Stimulated activated naive CD8-positive, alpha-beta T cell treated with anti-CD3 and anti-CD28 coated beads, Interleukin-15, Interleukin-2, amounts not matched to agents 100 ng/mL and 50 ng/mL, for 24 hours (primary cell): ENCODE data around the gene AARSD1.
A peak's percentile ranks its signal among the peaks of the same experiment; 100 is the strongest.
"Not testable (repeated sequence)": the region's sequence is repeated elsewhere in the genome, so short reads cannot be mapped to it uniquely, and the experiment has no call there.

Source experiments
- H3K27ac Mint-ChIP-seq: one replicate; pipeline ENCODE4 v1.8.0; 2021; ENCODE audit warnings: mild to moderate bottlenecking, mixed read lengths
- H3K27me3 Mint-ChIP-seq: one replicate; pipeline ENCODE4 v1.8.0; 2021; ENCODE audit warnings: mixed read lengths
- H3K36me3 Mint-ChIP-seq: one replicate; pipeline ENCODE4 v1.8.0; 2021; ENCODE audit warnings: low read depth, mixed read lengths
- H3K4me1 Mint-ChIP-seq: one replicate; pipeline ENCODE4 v1.8.0; 2021; ENCODE audit warnings: low read depth, mixed read lengths
- H3K4me3 Mint-ChIP-seq: one replicate; pipeline ENCODE4 v1.8.0; 2021; ENCODE audit warnings: mild to moderate bottlenecking, mixed read lengths
- H3K9me3 Mint-ChIP-seq: one replicate; pipeline ENCODE4 v1.8.0; 2021; ENCODE audit warnings: mixed read lengths

The AARSD1 gene

DNA sequence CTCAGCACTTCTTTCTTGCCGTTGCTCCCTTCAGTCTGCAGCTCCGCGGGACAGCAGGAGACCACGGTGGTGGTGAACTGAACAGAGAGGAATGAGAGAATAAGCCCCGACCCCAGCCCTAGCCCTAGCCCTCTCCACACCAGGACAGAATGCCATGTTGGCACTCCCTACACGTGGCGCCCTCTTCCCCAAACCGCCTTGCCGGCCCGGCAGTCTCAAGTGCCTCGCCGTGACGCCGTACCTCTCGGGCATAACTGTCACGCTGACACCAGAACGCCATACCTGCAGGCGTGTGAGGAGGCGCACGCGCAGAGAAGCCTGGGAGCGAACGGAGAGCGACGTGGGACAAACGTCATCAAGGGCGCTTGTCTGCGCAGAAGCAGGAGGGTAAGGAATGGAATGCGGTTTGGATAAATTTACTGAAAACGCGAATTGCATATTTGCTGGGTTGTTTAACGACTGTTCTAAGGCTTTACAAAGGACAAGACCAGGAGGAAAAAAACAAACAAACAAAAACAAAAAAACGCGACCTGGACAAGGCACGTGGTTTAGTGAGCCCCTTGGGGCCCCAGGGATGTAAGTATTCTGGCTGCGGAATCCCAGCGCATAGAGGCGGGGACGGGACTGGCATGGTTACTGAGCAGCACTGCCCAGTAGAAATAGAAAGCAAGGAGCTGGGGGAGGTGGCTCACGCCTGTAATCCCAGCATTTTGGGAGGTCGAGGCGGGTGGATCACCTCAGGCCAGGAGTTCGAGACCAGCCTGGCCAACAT, at the start of gene AARSD1:
Gene AARSD1 (minus strand): TSS at position 294 of the 772 bp plus-strand sequence. CDS start 14 bp downstream, at position 280.
- H3K27me3 Mint-ChIP-seq, result no peaks in the 10 kb centered on the region

DNA sequence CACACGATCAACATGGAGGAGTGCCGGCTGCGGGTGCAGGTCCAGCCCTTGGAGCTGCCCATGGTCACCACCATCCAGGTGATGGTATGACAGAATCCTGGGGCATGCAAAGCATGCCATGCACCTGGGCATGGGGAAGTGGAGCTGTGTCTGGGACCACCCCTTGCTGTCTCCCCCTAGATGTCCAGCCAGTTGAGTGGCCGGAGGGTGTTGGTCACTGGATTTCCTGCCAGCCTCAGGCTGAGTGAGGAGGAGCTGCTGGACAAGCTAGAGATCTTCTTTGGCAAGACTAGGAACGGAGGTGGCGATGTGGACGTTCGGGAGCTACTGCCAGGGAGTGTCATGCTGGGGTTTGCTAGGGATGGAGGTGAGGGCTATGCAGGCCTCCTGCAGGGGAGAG, 49.0 kb upstream of the AARSD1 start:
- H3K4me3 Mint-ChIP-seq, result no peak overlapping the region
- H3K9me3 Mint-ChIP-seq, result no peaks in the 10 kb centered on the region
- H3K27me3 Mint-ChIP-seq, result no peaks in the 10 kb centered on the region
- no peak overlapping the region for H3K27ac Mint-ChIP-seq
- H3K4me1 Mint-ChIP-seq, result peaks cover 15% of the 10 kb centered on the region
- H3K36me3 Mint-ChIP-seq, result peaks cover 16% of the 10 kb centered on the region

More for the DNA sequence above, at the start of gene AARSD1:
- Mint-ChIP-seq H3K9me3 (no peaks in the 10 kb centered on the region), H3K4me3 (peak within 1 kb of the TSS; percentile 93), H3K36me3 (peaks cover 39% of the 10 kb centered on the region), H3K27ac (peak within 1 kb of the TSS; percentile 91), H3K4me1 (peaks cover 20% of the 10 kb centered on the region)

GRCh38 chr17:43011728-43012472, 47.6 kb upstream of the AARSD1 start:
- H3K4me3 Mint-ChIP-seq, result no peak overlapping the region
- H3K27ac Mint-ChIP-seq, result no peak overlapping the region
- no peaks in the 10 kb centered on the region for H3K9me3 Mint-ChIP-seq
- H3K27me3 Mint-ChIP-seq, result no peaks in the 10 kb centered on the region
- H3K36me3 Mint-ChIP-seq, result peaks cover 16% of the 10 kb centered on the region
- peaks cover 15% of the 10 kb centered on the region for H3K4me1 Mint-ChIP-seq

GRCh38 chr17:43010667-43011308, 46.5 kb upstream of the AARSD1 start:
- H3K4me1 Mint-ChIP-seq, result peaks cover 24% of the 10 kb centered on the region
- H3K36me3 Mint-ChIP-seq, result peaks cover 16% of the 10 kb centered on the region
- H3K9me3 Mint-ChIP-seq, result no peaks in the 10 kb centered on the region
- no peak overlapping the region for H3K27ac Mint-ChIP-seq
- no peaks in the 10 kb centered on the region for H3K27me3 Mint-ChIP-seq
- no peak overlapping the region for H3K4me3 Mint-ChIP-seq

- Mint-ChIP-seq H3K4me3 (peak within 1 kb of the TSS; percentile 95), H3K4me1 (peaks cover 49% of the 10 kb centered on the region), H3K36me3 (peaks cover 29% of the 10 kb centered on the region), H3K27me3 (no peaks in the 10 kb centered on the region), H3K9me3 (no peaks in the 10 kb centered on the region), H3K27ac (peak within 1 kb of the TSS; percentile 98)
These were observed 42.6 kb upstream of the AARSD1 start, which contains the start of gene IFI35 for GRCh38 chr17:43006639-43007551. Gene IFI35, plus strand, starts transcription at chr17:43006784. Its CDS starts 164 bp downstream, at chr17:43006948.

DNA sequence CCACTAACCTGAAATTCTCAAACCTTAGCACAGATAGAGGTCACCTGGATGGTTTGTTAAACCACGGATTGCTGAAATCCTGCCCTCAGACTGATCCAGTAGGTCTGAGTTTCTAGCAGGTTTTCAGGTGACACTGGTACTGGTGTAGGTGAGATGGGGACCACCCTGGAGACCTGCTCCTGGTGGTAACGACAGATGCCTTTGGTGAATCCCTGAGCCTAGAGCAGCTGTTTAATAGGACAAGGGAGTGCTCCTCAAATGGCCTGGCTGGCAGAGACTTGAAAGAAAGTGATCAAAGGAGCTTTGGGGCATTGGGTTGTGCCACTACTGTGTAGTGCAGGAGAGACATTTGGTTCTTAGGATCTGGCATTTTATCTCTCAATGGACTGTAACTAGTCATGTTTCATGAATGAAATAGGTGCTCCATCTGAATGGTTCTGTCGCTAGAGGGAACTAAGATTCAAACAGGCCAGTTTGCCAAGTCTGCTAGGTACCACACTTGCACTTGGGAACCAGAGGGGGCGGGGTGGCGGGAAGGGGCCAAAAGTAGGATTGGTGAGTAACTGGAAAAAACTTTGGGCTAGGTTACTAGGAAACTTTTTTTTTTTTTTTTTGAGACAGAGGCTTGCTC, 39.4 kb upstream of the AARSD1 start:
- no peaks in the 10 kb centered on the region for H3K9me3 Mint-ChIP-seq
- H3K27me3 Mint-ChIP-seq, result no peaks in the 10 kb centered on the region
- peaks cover 58% of the 10 kb centered on the region for H3K4me1 Mint-ChIP-seq
- no peak overlapping the region for H3K4me3 Mint-ChIP-seq
- H3K27ac Mint-ChIP-seq, result peak overlapping the region; percentile 14
- peaks cover 51% of the 10 kb centered on the region for H3K36me3 Mint-ChIP-seq

DNA sequence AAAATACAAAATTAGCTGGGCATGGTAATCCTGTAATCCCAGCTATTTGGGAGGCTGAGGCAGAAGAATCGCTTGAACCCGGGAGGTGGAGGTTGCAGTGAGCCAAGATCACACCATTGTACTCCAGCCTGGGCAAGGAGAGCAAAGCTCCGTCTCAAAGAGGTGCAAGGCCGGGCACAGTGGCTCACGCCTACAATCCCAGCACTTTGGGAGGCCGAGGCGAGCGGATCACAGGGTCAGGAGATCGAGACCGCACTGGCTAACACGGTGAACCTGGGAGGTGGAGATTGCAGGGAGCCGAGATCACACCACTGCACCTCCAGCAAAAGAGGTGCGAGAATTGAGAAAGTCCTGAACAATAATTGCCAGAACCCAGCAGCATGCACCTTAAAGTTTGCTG, 36.6 kb upstream of the AARSD1 start:
- Mint-ChIP-seq H3K27ac (peak overlapping the region; percentile 83), H3K4me3 (peak overlapping the region; percentile 67), H3K36me3 (peaks cover 55% of the 10 kb centered on the region), H3K4me1 (peaks cover 64% of the 10 kb centered on the region)
- H3K9me3 Mint-ChIP-seq, H3K27me3 Mint-ChIP-seq: not testable (repeated sequence)

DNA sequence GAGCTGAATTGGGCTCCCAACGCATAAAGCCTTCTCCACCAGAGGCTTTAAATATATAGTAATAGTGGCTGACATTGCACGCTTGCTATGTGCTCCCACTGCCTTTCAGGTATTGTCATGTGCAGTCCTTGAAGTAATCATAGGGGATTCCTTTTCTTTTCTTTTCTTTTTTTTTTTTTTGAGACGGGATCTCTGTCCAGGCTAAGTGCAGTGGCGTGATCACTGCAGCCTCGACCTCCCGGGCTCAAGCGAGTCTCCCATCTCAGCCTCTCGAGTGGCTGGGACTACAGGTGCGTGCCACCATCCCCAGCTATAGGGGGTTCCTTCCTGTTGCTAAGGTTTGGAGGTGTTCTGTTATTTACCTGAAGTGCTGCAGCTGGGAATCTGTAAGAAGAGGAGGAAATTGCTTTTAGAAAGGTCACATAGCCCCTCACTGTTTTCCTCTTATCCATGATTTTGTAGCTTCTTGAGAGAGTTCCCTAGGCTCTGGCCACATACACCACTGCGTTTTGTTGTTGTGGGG, 34.8 kb upstream of the AARSD1 start:
- Mint-ChIP-seq H3K4me1 (peaks cover 53% of the 10 kb centered on the region), H3K27ac (peak overlapping the region; percentile 99), H3K27me3 (no peaks in the 10 kb centered on the region), H3K9me3 (no peaks in the 10 kb centered on the region), H3K36me3 (peaks cover 62% of the 10 kb centered on the region), H3K4me3 (peak overlapping the region; percentile 98)

DNA sequence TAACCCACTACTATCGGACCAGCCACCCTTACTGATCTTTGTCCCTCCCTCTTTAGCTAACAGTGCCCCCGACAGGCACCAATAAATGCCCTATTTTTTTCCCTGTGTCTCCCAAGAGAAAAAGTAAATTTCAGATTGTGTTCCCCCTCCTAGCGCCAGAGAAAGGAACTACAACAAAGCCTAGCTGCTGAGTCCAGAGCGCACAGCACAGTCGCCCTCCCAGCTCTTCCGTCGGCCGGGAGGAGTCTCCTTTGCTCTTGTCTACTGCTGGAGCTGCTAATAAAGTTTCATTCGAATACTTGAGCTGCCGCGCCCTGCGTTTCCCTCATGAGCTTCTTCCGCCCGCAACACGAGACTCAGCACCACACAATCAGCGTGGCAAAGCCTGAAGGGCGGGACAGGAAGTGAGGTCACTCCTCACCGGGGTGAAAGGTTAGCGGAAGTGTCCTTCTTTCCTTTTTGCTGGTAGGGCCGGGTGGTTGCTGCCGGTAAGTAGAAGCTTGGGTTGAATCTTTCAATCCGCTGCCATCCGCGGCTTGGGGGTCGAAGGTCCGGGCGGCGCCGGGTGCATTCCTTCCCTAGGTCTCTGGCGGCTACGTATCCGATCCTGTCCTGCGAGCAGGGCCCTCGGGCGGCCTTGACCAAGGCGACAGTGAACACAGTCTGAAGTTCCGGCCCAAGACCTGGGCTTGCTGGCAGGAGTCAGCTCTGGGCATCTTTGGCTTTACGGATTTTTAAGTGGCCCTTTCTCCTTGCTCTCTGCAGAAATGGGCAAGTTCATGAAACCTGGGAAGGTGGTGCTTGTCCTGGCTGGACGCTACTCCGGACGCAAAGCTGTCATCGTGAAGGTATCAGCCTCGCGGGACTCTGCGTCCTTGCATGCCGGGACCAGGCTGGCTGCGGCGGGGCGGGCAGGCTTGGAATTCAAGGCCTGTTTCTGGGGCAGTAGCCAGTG, 34.0 kb upstream of the AARSD1 start, which contains the start of gene RPL27:
Gene RPL27 (plus strand): TSS at position 436 of the 955 bp plus-strand sequence. CDS start 332 bp downstream, at position 768.
- Mint-ChIP-seq H3K36me3 (peaks cover 60% of the 10 kb centered on the region), H3K9me3 (no peaks in the 10 kb centered on the region), H3K4me1 (peaks cover 46% of the 10 kb centered on the region), H3K4me3 (peak within 1 kb of the TSS; percentile 98), H3K27ac (peak within 1 kb of the TSS; percentile 99), H3K27me3 (no peaks in the 10 kb centered on the region)

- peak overlapping the region; percentile 98 for H3K4me3 Mint-ChIP-seq
- H3K36me3 Mint-ChIP-seq, result peaks cover 60% of the 10 kb centered on the region
- H3K4me1 Mint-ChIP-seq, result peaks cover 41% of the 10 kb centered on the region
- H3K27me3 Mint-ChIP-seq, result no peaks in the 10 kb centered on the region
- no peaks in the 10 kb centered on the region for H3K9me3 Mint-ChIP-seq
- H3K27ac Mint-ChIP-seq, result peak overlapping the region; percentile 99
These were observed 33.2 kb upstream of the AARSD1 start for GRCh38 chr17:42997390-42997983.

DNA sequence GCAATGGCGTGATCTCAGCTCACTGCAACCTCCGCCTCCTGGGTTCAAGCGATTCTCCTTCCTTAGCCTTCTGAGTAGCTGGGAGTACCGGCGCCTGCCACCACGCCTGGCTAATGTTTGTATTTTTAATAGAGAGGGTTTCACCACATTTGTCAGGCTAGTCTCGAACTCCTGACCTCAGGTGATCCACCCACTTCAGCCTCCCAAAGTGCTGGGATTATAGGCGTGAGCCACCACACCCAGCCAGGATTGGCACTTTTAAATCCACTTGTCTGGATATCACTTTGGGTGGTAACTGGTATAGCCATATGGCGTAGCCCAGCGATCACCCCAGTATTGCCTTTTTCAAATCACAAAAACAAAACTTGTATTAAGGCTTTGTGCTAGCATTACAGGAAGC, 29.7 kb upstream of the AARSD1 start:
- H3K9me3 Mint-ChIP-seq, H3K4me3 Mint-ChIP-seq, H3K27ac Mint-ChIP-seq, H3K27me3 Mint-ChIP-seq: not testable (repeated sequence)
- Mint-ChIP-seq H3K4me1 (peaks cover 19% of the 10 kb centered on the region), H3K36me3 (peaks cover 59% of the 10 kb centered on the region)

- H3K4me1 Mint-ChIP-seq, result peaks cover 14% of the 10 kb centered on the region
- H3K36me3 Mint-ChIP-seq, result peaks cover 61% of the 10 kb centered on the region
- H3K4me3 Mint-ChIP-seq, result no peak overlapping the region
- no peak overlapping the region for H3K27ac Mint-ChIP-seq
- H3K27me3 Mint-ChIP-seq, result no peaks in the 10 kb centered on the region
- no peaks in the 10 kb centered on the region for H3K9me3 Mint-ChIP-seq
These were observed 28.6 kb upstream of the AARSD1 start for GRCh38 chr17:42992872-42993271.
